ENCODE results near the gene DNLZ.

DNLZ gene

DNA sequence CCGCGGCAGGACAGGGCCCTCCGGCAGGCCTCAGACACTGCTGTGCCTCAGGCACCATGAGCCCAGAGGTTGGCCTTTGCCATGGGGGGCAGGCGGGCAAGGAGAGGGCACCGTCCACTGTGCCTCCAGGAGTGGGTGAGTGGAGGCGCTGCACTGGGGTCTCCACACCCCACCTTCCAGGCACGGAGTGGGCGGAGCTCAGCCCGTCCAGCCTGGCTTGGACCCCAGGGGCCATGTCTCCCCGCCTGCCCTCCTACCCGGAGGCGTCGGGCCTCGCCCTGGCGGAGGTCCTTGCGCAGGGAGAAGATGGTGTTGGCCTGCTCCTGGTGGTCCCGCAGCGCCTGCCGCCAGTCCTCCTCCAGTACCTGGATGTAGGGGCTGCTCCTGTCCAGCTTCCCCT, 6.5 kb upstream of the DNLZ start:
- no peak for FAIRE-seq
- no peak for DNase-seq (ENCODE audit: insufficient read length, low spot score)

DNA sequence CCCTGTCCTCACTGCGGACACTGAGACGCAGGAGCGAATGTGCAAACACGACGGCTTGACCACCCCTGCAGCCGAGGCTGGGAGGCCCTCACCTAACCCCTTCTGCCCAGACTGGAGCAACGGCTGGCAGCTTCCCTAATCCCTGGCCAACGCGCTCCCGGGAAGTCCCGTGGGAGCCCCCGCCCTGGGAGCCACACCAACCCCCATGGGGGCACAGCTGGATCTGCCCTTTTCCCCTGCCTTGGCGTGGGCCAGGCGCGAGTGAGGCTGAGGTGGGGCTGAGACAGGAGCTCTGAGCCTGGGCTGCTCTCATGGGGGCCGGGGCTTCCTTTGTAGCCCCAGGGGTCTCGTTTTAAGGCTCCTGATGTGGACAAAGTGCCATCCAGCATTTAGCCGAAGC, 4.6 kb upstream of the DNLZ start:
- no peak for DNase-seq (ENCODE audit: insufficient read length, low spot score)
- FAIRE-seq, result no peak
- TF ChIP-seq, protein P1, sequence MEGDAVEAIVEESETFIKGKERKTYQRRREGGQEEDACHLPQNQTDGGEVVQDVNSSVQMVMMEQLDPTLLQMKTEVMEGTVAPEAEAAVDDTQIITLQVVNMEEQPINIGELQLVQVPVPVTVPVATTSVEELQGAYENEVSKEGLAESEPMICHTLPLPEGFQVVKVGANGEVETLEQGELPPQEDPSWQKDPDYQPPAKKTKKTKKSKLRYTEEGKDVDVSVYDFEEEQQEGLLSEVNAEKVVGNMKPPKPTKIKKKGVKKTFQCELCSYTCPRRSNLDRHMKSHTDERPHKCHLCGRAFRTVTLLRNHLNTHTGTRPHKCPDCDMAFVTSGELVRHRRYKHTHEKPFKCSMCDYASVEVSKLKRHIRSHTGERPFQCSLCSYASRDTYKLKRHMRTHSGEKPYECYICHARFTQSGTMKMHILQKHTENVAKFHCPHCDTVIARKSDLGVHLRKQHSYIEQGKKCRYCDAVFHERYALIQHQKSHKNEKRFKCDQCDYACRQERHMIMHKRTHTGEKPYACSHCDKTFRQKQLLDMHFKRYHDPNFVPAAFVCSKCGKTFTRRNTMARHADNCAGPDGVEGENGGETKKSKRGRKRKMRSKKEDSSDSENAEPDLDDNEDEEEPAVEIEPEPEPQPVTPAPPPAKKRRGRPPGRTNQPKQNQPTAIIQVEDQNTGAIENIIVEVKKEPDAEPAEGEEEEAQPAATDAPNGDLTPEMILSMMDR (IDR thresholded peaks at IDR 0.05; ENCODE audit: insufficient read depth, missing control alignments), result no peak

More for the DNA sequence above, 6.5 kb upstream of the DNLZ start:
- TF ChIP-seq, protein P1 (IDR thresholded peaks at IDR 0.05; ENCODE audit: insufficient read depth, missing control alignments), result no peak

DNA sequence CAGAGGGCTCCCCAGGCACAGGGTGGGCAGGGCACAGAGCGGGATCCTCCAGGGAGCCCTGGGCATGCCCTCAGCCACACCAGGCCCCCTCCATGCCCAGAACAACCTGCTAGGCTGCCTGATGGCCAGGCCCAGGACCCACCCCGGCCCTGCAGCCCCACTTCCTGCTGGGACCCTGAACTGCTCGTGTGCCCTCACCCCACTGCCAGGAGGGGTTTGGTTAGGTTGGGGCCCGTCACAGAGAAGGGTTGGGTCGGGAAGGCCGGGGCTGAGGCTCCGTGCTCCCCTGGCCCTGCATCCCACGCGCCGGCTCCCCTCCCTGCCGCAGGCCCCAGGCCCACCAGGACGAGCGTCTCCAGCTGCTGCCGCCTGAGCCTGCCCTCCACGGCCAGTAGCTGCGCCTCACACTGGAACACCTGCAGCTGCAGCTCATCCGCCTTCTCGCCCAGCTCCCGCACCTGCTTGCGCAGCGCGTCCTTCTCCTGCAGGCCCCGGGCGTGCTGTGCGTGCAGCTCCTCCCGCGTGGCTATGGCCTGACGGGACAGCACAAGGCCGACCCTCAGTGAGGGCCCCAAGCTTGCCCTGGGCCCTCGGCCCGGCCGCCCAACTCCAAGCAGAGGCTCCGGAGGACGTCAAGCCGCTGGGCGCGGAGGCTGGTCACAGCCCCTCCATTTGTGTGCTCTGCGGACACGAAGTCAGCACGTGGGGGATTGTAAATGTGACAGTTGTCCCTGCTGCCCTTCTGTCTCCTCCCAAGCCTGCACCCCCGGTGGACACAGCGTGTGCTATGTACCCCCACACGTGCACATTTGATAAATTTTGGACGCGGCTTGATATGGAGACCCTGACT, 4.0 kb upstream of the DNLZ start:
- FAIRE-seq (no peak), DNase-seq (ENCODE audit: insufficient read length, low spot score) (no peak)
- TF ChIP-seq, protein P1 (IDR thresholded peaks at IDR 0.05; ENCODE audit: insufficient read depth, missing control alignments), result no peak

DNA sequence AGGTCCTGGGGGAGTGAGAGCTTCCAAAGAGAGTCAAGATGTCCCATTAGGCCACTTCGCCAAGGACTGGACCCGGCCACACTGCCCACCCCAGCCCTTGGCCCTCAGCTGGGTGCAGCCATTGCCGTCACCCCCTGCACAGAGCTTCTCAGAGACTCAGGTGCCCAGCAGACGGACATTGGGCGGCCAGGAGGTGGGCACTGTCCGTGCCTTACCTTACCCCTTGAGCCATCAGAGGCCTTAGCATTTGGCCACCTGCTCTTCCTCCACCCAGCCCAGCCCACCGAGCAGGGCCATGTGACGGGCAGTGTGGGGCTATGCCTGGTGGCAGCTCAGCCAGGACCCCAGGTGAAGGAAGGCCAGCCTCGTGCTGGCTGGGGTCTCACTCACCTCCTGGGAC, 3.3 kb upstream of the DNLZ start:
- no peak for DNase-seq (ENCODE audit: insufficient read length, low spot score)
- no peak for FAIRE-seq
- TF ChIP-seq, protein P1 (IDR thresholded peaks at IDR 0.05; ENCODE audit: insufficient read depth, missing control alignments), result no peak

DNA sequence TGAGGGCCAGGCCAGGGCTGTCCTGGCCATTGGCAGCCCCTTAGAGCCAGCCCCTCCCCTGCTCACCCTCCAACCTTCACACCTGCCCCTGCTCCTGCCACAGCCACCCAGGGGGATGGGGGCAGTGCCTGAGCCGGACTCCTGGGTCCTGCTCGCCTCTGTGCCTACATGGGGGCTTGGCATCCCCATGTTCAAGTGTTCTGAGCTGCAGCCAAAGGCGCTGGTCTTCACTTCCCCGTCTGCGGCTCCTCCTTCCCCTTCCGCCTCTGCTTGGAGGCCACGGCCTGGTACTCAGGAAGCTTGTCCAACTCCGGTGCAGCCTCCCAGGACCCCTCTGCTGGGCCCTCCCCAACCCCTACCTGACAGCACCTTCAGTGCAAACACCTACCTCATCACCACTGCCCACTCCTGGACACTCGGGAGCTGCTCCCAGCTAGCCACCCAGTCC, 2.3 kb upstream of the DNLZ start:
- TF ChIP-seq, protein P1 (IDR thresholded peaks at IDR 0.05; ENCODE audit: insufficient read depth, missing control alignments), result no peak
- FAIRE-seq (no peak), DNase-seq (ENCODE audit: insufficient read length, low spot score) (no peak)

DNA sequence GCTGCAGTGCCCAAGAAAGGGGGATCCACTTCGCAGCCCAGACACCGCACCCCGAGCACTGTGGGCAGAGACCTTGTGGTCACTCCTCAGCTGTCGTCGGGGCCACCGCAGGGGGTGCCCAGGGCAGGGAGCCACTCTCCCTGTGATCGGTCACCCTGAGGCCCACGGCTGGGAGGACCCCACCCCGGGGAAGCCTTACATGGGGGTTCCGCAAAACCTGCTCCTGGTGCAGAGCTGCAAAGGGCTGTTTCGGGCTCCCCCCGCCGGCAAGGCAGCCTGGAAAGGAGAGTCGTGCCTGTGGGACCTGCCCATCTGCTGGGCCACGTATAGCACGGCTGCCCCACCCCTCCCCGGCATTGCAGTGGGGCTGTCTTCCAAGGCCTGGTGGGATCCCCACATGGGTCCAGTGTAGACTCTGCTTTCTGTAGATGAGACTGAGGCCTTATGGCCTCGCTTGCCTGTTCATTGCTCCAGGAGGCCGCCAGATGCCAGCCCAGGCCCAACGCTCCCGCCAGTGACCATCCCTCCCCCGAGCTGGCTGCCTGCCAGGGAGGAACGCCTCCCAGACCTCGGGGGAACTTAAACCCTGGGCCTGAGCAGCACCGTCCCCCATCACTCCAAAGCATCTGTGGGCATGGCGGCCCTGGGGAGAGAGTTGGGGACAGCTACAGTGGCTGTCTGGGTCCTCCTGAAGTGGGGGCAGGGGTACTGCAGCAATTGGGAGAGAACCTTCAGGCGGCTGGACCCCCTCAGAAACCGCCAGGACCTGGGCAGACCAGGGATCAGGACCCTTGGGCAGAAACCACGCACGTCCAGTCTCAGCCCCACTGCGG, 1.6 kb upstream of the DNLZ start:
- TF ChIP-seq, protein P1 (IDR thresholded peaks at IDR 0.05; ENCODE audit: insufficient read depth, missing control alignments), result no peak
- DNase-seq (ENCODE audit: insufficient read length, low spot score) (no peak), FAIRE-seq (no peak)
